Measurements from ENCODE around the gene SUSD2.

Gene SUSD2

GRCh38 chr22:24176040-24176439 is 5.2 kb upstream of the SUSD2 start (continued):
- TF ChIP-seq TSHZ2 (CRISPR knock-in tag; IDR thresholded peaks at IDR 0.05): no peak
- TF ChIP-seq TCF4 (CRISPR knock-in tag; IDR thresholded peaks at IDR 0.05; ENCODE audit: borderline replicate concordance): no peak
- no peak for TF ChIP-seq RARB (CRISPR knock-in tag; IDR thresholded peaks at IDR 0.05)
- no peak for TF ChIP-seq ISL1 (CRISPR knock-in tag; IDR thresholded peaks at IDR 0.05)
- no peak for TF ChIP-seq ZFP3 (CRISPR knock-in tag; IDR thresholded peaks at IDR 0.05)
- TF ChIP-seq GLIS3 (CRISPR knock-in tag; IDR thresholded peaks at IDR 0.05): no peak

- no peak for TF ChIP-seq CREB5 (CRISPR knock-in tag; IDR thresholded peaks at IDR 0.05; ENCODE audit: low read depth)
- TF ChIP-seq PATZ1 (CRISPR knock-in tag; IDR thresholded peaks at IDR 0.05; ENCODE audit: borderline replicate concordance): no peak
- no peak for TF ChIP-seq RARB (CRISPR knock-in tag; IDR thresholded peaks at IDR 0.05)
- ATAC-seq: no peak
These were observed 4.7 kb upstream of the SUSD2 start for GRCh38 chr22:24176630-24177029.

- TF ChIP-seq TSHZ2 (CRISPR knock-in tag; IDR thresholded peaks at IDR 0.05) (no peak), ZNF565 (CRISPR knock-in tag; conservative IDR thresholded peaks at IDR 0.05; ENCODE audit: low read depth) (no peak), POU6F1 (CRISPR knock-in tag; IDR thresholded peaks at IDR 0.05; ENCODE audit: borderline replicate concordance, low read depth) (no peak), BACH2 (CRISPR knock-in tag; IDR thresholded peaks at IDR 0.05; ENCODE audit: borderline replicate concordance) (no peak), GLIS3 (CRISPR knock-in tag; IDR thresholded peaks at IDR 0.05) (no peak), CSRNP3 (CRISPR knock-in tag; IDR thresholded peaks at IDR 0.05) (no peak), ZNF8 (CRISPR knock-in tag; IDR thresholded peaks at IDR 0.05) (no peak), ZNF70 (CRISPR knock-in tag; IDR thresholded peaks at IDR 0.05) (no peak), ZFP30 (CRISPR knock-in tag; IDR thresholded peaks at IDR 0.05) (no peak), PATZ1 (CRISPR knock-in tag; IDR thresholded peaks at IDR 0.05; ENCODE audit: borderline replicate concordance) (no peak), ESRRG (CRISPR knock-in tag; IDR thresholded peaks at IDR 0.05) (no peak), ISL1 (CRISPR knock-in tag; IDR thresholded peaks at IDR 0.05) (no peak), TCF4 (CRISPR knock-in tag; IDR thresholded peaks at IDR 0.05; ENCODE audit: borderline replicate concordance) (no peak), PPARA (CRISPR knock-in tag; IDR thresholded peaks at IDR 0.05; ENCODE audit: borderline replicate concordance) (no peak), SNAI2 (CRISPR knock-in tag; IDR thresholded peaks at IDR 0.05) (no peak)
- ATAC-seq: no peak
These were observed 4.2 kb upstream of the SUSD2 start for GRCh38 chr22:24177045-24177444.

Data from SK-N-SH treated with all-trans-retinoic acid at 6 μM for 48 hours (cell line).